HG02610 (cell line): ENCODE data around the gene RNASE13.
"Not testable (repeated sequence)": the region's sequence is repeated elsewhere in the genome, so short reads cannot be mapped to it uniquely, and the experiment has no call there.

Experiments
- ATAC-seq: cut with Tn5 transposase; IDR thresholded peaks from one replicate; pipeline ENCODE4 v1.9.1; 2021; ENCODE audit warnings: mild to moderate bottlenecking, moderate library complexity; ENCODE audit not compliant: unreplicated experiment

The RNASE13 gene

DNA sequence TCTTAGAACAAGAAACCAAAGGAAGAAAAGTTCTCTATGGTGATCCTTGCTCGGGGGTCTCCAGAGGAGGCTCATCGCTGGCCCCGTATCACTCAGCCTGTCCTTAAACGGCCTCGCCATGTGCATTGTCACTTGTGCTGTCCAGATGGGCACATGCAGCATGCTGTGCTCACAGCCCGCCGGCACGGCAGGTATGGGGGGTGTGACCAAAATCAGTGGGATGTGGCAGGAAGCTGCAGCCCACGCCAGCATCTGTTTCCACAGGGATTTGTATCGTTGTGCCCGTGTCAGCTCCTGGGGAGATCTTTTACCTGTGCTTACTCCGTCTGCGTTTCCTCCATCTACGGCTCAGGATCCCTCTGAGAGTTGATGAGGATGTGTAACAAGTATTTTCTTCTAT lies 38.1 kb downstream of the RNASE13 start:
- ATAC-seq, result no peak

DNA sequence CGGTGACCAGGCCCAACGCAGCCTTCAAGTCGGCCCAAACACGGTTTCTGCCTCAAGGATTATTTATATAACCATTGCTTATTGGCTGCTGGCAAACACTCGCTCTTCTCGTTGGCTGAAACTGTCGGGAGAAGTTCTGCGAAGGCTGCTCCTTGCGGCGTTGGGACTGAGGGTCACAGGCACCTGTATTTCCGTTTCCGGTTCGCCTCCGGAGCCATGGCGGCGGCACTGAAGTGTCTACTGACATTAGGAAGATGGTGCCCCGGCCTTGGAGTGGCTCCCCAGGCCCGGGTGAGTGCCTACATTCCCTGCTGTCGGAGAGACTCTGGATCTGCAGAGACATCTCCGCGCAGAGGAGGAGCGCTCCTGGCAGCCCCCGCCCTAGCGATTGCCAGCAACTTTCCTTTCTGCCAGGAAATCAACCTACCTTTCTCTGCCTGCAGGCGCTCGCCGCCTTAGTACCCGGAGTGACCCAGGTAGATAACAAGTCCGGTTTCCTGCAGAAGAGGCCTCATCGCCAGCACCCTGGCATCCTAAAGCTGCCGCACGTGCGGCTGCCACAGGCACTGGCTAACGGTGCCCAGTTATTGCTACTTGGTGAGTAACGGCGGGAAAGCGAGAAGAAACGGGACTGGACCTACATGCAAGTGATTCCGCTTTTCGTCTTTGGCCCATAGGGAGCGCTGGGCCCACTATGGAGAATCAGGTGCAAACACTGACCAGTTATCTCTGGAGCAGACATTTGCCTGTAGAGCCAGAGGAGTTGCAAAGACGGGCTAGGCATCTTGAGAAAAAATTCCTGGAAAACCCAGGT lies 44.6 kb downstream of the RNASE13 start, which contains the start of gene METTL17:
TSS of gene METTL17 (plus strand) at position 194 of the 814 bp plus-strand sequence. CDS start at position 217, 23 bp downstream.
- peak; percentile 95 for ATAC-seq

DNA sequence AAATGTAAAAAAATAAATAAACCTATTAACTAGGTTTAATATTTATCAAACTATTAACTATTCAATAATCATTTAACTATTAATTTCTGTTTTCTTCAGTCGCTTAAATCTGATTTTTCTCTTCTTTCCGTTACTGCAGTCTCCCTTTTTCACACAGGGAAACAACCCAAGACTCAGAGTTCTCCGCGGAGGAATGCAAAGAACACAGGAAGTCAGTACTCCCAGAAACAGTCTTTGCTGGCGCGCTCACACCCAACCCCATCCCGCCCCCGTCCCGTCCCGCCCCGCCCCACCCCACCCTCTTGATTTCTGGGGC lies 45.2 kb downstream of the RNASE13 start:
- ATAC-seq, result no peak

DNA sequence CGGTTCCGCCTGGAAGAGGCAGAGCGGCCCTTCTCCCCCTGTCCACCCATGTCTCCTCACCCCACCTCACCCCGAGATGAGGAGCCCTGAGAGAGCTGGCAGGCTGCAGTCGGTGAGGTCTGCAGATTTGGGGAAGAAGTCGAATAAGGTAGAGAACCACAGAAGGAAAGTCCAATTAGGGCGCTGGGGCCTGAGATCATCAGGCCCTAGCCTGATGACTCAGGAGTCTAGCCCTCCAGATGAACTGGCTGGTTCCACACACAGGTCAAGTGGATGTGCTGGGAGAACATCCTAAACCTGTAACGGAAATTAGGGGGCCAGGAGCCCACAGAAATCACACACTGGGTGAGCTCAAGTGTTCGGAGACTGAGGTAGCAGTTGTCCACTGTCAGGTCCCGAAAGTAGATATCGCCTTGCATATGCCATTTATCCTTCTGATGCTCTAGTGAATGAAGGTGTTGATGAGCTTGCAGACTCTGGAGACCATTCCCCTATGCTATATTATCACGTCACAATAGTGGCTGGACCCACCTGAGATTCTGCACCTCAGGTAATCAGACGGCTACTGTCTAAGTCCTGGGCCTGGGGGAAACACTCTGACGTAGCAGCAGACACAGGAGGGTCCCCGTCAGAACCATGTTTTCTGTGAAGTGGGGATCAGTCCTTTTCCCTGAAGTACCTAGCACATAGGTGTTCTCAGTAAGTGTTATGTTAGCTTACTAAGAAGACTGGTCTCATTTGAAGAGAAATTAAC lies 45.7 kb downstream of the RNASE13 start:
- no peak for ATAC-seq

DNA sequence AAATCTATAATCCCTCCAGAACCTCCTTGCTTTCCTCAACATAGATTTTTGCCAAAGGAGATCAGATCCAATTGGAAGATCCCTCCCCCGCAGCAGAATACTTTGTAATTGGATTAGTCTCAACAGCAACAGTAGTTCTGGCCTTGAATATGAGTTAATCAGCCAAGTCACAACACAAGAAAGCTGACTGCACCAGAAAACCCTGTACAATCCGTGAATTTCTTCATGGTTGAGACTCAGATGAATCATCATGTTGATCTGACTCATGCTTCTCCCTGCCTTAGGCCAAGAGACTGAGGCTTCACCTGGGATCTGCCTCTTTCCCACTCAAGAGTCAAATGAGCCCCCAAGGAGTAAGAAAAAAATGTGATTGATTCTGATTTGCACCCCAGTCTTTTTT lies 47.8 kb downstream of the RNASE13 start:
- ATAC-seq, result no peak

DNA sequence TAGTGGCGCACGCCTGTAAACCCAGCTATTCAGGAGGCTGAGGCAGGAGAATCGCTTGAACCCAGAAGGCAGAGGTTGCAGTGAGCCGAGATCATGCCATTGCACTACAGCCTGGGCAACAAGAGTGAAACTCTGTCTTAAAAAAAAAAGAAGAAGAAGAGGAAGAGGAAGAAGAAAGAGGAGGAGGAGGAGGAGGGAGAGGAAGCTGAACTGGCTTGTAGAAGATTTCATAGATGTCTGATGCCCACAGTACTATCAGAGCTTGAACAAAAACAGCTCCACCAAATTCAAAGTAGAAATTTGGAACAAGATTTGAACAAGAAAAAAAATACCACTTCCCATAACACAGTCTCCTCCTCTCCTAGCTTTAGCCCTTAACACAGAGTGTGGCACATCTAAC lies 49.0 kb downstream of the RNASE13 start:
- ATAC-seq, result not testable (repeated sequence)
